NCI-H1092 (cell line): ENCODE results near the gene FAM9B.
"Not testable (repeated sequence)": the region's sequence is repeated elsewhere in the genome, so short reads cannot be mapped to it uniquely, and the experiment has no call there.

Experiments
- DNase-seq: peaks from one replicate; lab custom pipeline; 2025; lab: John Stamatoyannopoulos, UW

Gene FAM9B

GRCh38 chrX:9033989-9034388 is at the start of gene FAM9B:
TSS of gene FAM9B (minus strand) at chrX:9034127. CDS start at chrX:9032986, 1,141 bp downstream.
- no peak for DNase-seq

GRCh38 chrX:9081271-9081670 is 47.3 kb upstream of the FAM9B start:
- DNase-seq = no peak

GRCh38 chrX:9074326-9074725 is 40.4 kb upstream of the FAM9B start:
- DNase-seq = no peak

GRCh38 chrX:9072281-9072680 is 38.4 kb upstream of the FAM9B start:
- no peak for DNase-seq

- no peak for DNase-seq
Measured at GRCh38 chrX:9071031-9071650, 37.2 kb upstream of the FAM9B start.

- DNase-seq = no peak
Measured at GRCh38 chrX:9069573-9069972, 35.6 kb upstream of the FAM9B start.

- no peak for DNase-seq
Measured at GRCh38 chrX:9064694-9065093, 30.8 kb upstream of the FAM9B start.

GRCh38 chrX:9062641-9063040 is 28.7 kb upstream of the FAM9B start:
- DNase-seq = no peak

GRCh38 chrX:9055354-9055753 is 21.4 kb upstream of the FAM9B start:
- DNase-seq = no peak

- no peak for DNase-seq
Measured at GRCh38 chrX:9052081-9052480, 18.2 kb upstream of the FAM9B start.

- DNase-seq = no peak
Measured at GRCh38 chrX:9050331-9050730, 16.4 kb upstream of the FAM9B start.

- DNase-seq = no peak
Measured at GRCh38 chrX:9048801-9049200, 14.9 kb upstream of the FAM9B start.

- DNase-seq = no peak
Measured at GRCh38 chrX:9038244-9038643, 4.3 kb upstream of the FAM9B start.

- DNase-seq = no peak
Measured at GRCh38 chrX:9037296-9037695, 3.4 kb upstream of the FAM9B start.

- no peak for DNase-seq
Measured at GRCh38 chrX:9033586-9033985, 341 bp downstream of the FAM9B start.

GRCh38 chrX:9033179-9033578 is 748 bp downstream of the FAM9B start:
- no peak for DNase-seq

- no peak for DNase-seq
Measured at GRCh38 chrX:9023293-9023692, 10.6 kb downstream of the FAM9B start.

- no peak for DNase-seq
Measured at GRCh38 chrX:9019151-9019550, 14.8 kb downstream of the FAM9B start.

GRCh38 chrX:9018332-9018731 is 15.6 kb downstream of the FAM9B start:
- not testable (repeated sequence) for DNase-seq

- no peak for DNase-seq
Measured at GRCh38 chrX:9003041-9003440, 30.9 kb downstream of the FAM9B start.

- no peak for DNase-seq
Measured at GRCh38 chrX:8988446-8988845, 45.5 kb downstream of the FAM9B start.

GRCh38 chrX:8987672-8988250 is 46.2 kb downstream of the FAM9B start:
- DNase-seq = no peak

GRCh38 chrX:8984231-8984630 is 49.7 kb downstream of the FAM9B start:
- no peak for DNase-seq

GRCh38 chrX:8981723-8982122 is 52.2 kb downstream of the FAM9B start:
- no peak for DNase-seq
